ENCODE measurements around the gene EIF4E3.

The EIF4E3 gene

GRCh38 chr3:71723452-71724170, 1.6 kb downstream of the EIF4E3 start:
- no peak for DNase-seq (ENCODE audit: low read depth in 2 of 2)

- no peak for DNase-seq (ENCODE audit: low read depth in 2 of 2)
Observed at GRCh38 chr3:71722693-71723092, 2.5 kb downstream of the EIF4E3 start.

- no peak for DNase-seq (ENCODE audit: low read depth in 2 of 2)
Observed at GRCh38 chr3:71721651-71722157, 3.5 kb downstream of the EIF4E3 start.

GRCh38 chr3:71721002-71721401, 4.2 kb downstream of the EIF4E3 start:
- DNase-seq (ENCODE audit: low read depth in 2 of 2), result no peak

- DNase-seq (ENCODE audit: low read depth in 2 of 2), result no peak
Observed at GRCh38 chr3:71718072-71718471, 7.1 kb downstream of the EIF4E3 start.

GRCh38 chr3:71714595-71714994, 10.6 kb downstream of the EIF4E3 start:
- no peak for DNase-seq (ENCODE audit: low read depth in 2 of 2)

GRCh38 chr3:71713041-71713440, 12.2 kb downstream of the EIF4E3 start:
- DNase-seq (ENCODE audit: low read depth in 2 of 2), result no peak

- DNase-seq (ENCODE audit: low read depth in 2 of 2), result no peak
Observed at GRCh38 chr3:71710906-71711494, 14.2 kb downstream of the EIF4E3 start.

- no peak for DNase-seq (ENCODE audit: low read depth in 2 of 2)
Observed at GRCh38 chr3:71709908-71710511, 15.2 kb downstream of the EIF4E3 start.

- DNase-seq (ENCODE audit: low read depth in 2 of 2), result no peak
Observed at GRCh38 chr3:71708476-71709105, 16.6 kb downstream of the EIF4E3 start.

- no peak for DNase-seq (ENCODE audit: low read depth in 2 of 2)
Observed at GRCh38 chr3:71707595-71707994, 17.6 kb downstream of the EIF4E3 start.

- no peak for DNase-seq (ENCODE audit: low read depth in 2 of 2)
Observed at GRCh38 chr3:71705681-71706080, 19.5 kb downstream of the EIF4E3 start.

- no peak for DNase-seq (ENCODE audit: low read depth in 2 of 2)
Observed at GRCh38 chr3:71704915-71705314, 20.3 kb downstream of the EIF4E3 start.

- DNase-seq (ENCODE audit: low read depth in 2 of 2), result no peak
Observed at GRCh38 chr3:71703797-71704196, 21.4 kb downstream of the EIF4E3 start.

GRCh38 chr3:71702131-71703024, 22.8 kb downstream of the EIF4E3 start:
- no peak for DNase-seq (ENCODE audit: low read depth in 2 of 2)

GRCh38 chr3:71701251-71701762, 23.9 kb downstream of the EIF4E3 start:
- DNase-seq (ENCODE audit: low read depth in 2 of 2), result no peak

GRCh38 chr3:71695000-71695482, 30.2 kb downstream of the EIF4E3 start:
- no peak for DNase-seq (ENCODE audit: low read depth in 2 of 2)

GRCh38 chr3:71694358-71694999, 30.7 kb downstream of the EIF4E3 start:
- no peak for DNase-seq (ENCODE audit: low read depth in 2 of 2)

GRCh38 chr3:71693641-71694040, 31.6 kb downstream of the EIF4E3 start:
- DNase-seq (ENCODE audit: low read depth in 2 of 2), result no peak

GRCh38 chr3:71692139-71692538, 33.1 kb downstream of the EIF4E3 start:
- DNase-seq (ENCODE audit: low read depth in 2 of 2), result no peak

All from stimulated activated CD8-positive, alpha-beta memory T cell treated with anti-CD3 and anti-CD28 coated beads, Interleukin-2, amount 100 ng/mL, for 1 hour (primary cell).